Right ventricle myocardium inferior (tissue), 1 donor: ENCODE results near the gene TTF1. TPM values are rescaled to one million over a fixed set of nuclear protein-coding genes. Genes with fewer than 3 reads are reported as not detected.

ENCODE experiments used
- ATAC-seq: fragments of 200-7000 bp; cut with Tn5 transposase; one replicate; pipeline ENCODE4 v1.9.1; 2020; ENCODE audit warnings: mild to moderate bottlenecking, moderate library complexity
- DNase-seq: peaks from one replicate; pipeline ENCODE4 v3.0.0; 2021; ENCODE audit errors: missing footprints
- intact Hi-C: fragments of 100-400 bp; cut with DNase I; formaldehyde crosslinking; loops from one replicate; pipeline ENCODE4 v1.11.0; 2022
- total RNA-seq: library from RNA; stranded (reverse); fragmentation: NEBNext Ultra II Directional; extraction: Animal tissue kit (Norgen Biotek cat#: 25700); gene quantifications from one replicate; pipeline ENCODE4 v1.2.1, GENCODE V29; 2021
- donor health status: DM: no; HTN: yes; CAD: no; lungs with severe emphysema.

The TTF1 gene
- total RNA-seq, 1 donor from 2014 or later, result 17.2 TPM

DNA sequence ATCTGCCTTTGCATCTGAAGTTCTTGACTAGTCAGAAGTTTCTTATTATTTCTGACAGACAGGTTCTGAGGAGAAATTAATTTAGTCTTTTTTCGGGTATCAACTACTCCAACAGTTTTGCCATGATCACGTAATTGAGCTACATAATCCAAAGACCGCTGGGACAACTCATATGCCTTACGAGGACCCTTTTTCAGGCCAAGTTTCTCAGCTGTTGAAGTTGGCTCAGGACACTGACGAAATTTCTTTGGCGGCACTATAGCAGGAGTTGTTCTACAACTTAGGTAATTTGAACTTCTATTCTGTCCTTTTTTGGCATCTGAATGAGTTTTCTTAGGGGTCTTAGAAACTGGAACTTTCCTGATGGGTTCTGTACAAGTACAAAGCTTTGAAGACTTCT is 79.1 kb downstream of the TTF1 start:
- ATAC-seq, result no peak
- DNase-seq, result no peak
- intact Hi-C loops, result no loop called here

Other genes starting within 250 kb of the TTF1 start
- 1.4 TPM for gene NTNG2, start 244.8 kb downstream of the TTF1 start, total RNA-seq
- gene SETX, start 51.9 kb downstream of the TTF1 start, total RNA-seq, result 20.5 TPM
- gene CFAP77, start 3.4 kb upstream of the TTF1 start, total RNA-seq, result 2.9 TPM
- gene BARHL1, start 175.8 kb upstream of the TTF1 start, total RNA-seq, result not detected